Measurements from ENCODE around the gene RAB18.

RAB18 gene

GRCh38 chr10:27514243-27514642 lies 10.1 kb downstream of the RAB18 start:
- Histone ChIP-seq H3K4me1 (no peaks in the 10 kb centered on the region), H3K9me3 (no peaks in the 10 kb centered on the region), H3K36me3 (replicated peaks) (peaks cover 11% of the 10 kb centered on the region; the same call in 1 of the 2 replicates), H3K27me3 (ENCODE audit: low read depth) (no peaks in the 10 kb centered on the region), H3K4me3 (no peak overlapping the region)
- in situ Hi-C loops (cut with MboI; ENCODE audit: low sequenced_read_pairs): no loop called here
- no peak for DNase-seq (ENCODE audit: low spot score in 2 of 2)

- H3K36me3 ChIP-seq (replicated peaks): peaks cover 5% of the 10 kb centered on the region; the same call in 1 of the 2 replicates
- in situ Hi-C loops (cut with MboI; ENCODE audit: low sequenced_read_pairs): no loop called here
Observed at GRCh38 chr10:27518261-27518660, 14.2 kb downstream of the RAB18 start.

GRCh38 chr10:27525819-27526218 lies 21.7 kb downstream of the RAB18 start:
- peaks cover 19% of the 10 kb centered on the region for H3K4me1 ChIP-seq
- H3K4me3 ChIP-seq: no peak overlapping the region
- in situ Hi-C loops (cut with MboI; ENCODE audit: low sequenced_read_pairs): no loop called here
- no peaks in the 10 kb centered on the region for H3K36me3 ChIP-seq (replicated peaks)
- DNase-seq (ENCODE audit: low spot score in 2 of 2): no peak
- H3K9me3 ChIP-seq: no peaks in the 10 kb centered on the region
- H3K27me3 ChIP-seq (ENCODE audit: low read depth): no peaks in the 10 kb centered on the region

More at GRCh38 chr10:27518261-27518660, 14.2 kb downstream of the RAB18 start:
- no peaks in the 10 kb centered on the region for H3K4me1 ChIP-seq
- no peak overlapping the region for H3K4me3 ChIP-seq
- H3K27me3 ChIP-seq (ENCODE audit: low read depth): no peaks in the 10 kb centered on the region
- DNase-seq (ENCODE audit: low spot score in 2 of 2): no peak
- no peaks in the 10 kb centered on the region for H3K9me3 ChIP-seq

- Histone ChIP-seq H3K9me3 (no peaks in the 10 kb centered on the region), H3K4me3 (no peak overlapping the region), H3K27me3 (ENCODE audit: low read depth) (no peaks in the 10 kb centered on the region), H3K4me1 (peaks cover 19% of the 10 kb centered on the region), H3K36me3 (replicated peaks) (no peaks in the 10 kb centered on the region)
- no peak for DNase-seq (ENCODE audit: low spot score in 2 of 2)
- in situ Hi-C loops (cut with MboI; ENCODE audit: low sequenced_read_pairs): no loop called here
Observed at GRCh38 chr10:27526242-27526641, 22.1 kb downstream of the RAB18 start.

- in situ Hi-C loops (cut with MboI; ENCODE audit: low sequenced_read_pairs): no loop called here
- DNase-seq (ENCODE audit: low spot score in 2 of 2): no peak
- Histone ChIP-seq H3K27me3 (ENCODE audit: low read depth) (no peaks in the 10 kb centered on the region), H3K9me3 (no peaks in the 10 kb centered on the region), H3K36me3 (replicated peaks) (no peaks in the 10 kb centered on the region), H3K4me3 (no peak overlapping the region), H3K4me1 (peaks cover 19% of the 10 kb centered on the region)
Observed at GRCh38 chr10:27527666-27528295, 23.7 kb downstream of the RAB18 start.

- Histone ChIP-seq H3K4me3 (no peak overlapping the region), H3K9me3 (no peaks in the 10 kb centered on the region), H3K27me3 (ENCODE audit: low read depth) (no peaks in the 10 kb centered on the region), H3K36me3 (replicated peaks) (peaks cover 7% of the 10 kb centered on the region), H3K4me1 (peaks cover 19% of the 10 kb centered on the region)
- in situ Hi-C loops (cut with MboI; ENCODE audit: low sequenced_read_pairs): no loop called here
- no peak for DNase-seq (ENCODE audit: low spot score in 2 of 2)
Observed at GRCh38 chr10:27529010-27529783, 25.1 kb downstream of the RAB18 start.

GRCh38 chr10:27530477-27530876 lies 26.4 kb downstream of the RAB18 start:
- Histone ChIP-seq H3K4me1 (peaks cover 21% of the 10 kb centered on the region), H3K36me3 (replicated peaks) (peaks cover 15% of the 10 kb centered on the region), H3K9me3 (no peaks in the 10 kb centered on the region), H3K27me3 (ENCODE audit: low read depth) (no peaks in the 10 kb centered on the region), H3K4me3 (no peak overlapping the region)
- in situ Hi-C loops (cut with MboI; ENCODE audit: low sequenced_read_pairs): no loop called here
- DNase-seq (ENCODE audit: low spot score in 2 of 2): no peak

- H3K27me3 ChIP-seq (ENCODE audit: low read depth): no peaks in the 10 kb centered on the region
- H3K4me3 ChIP-seq: no peak overlapping the region
- H3K4me1 ChIP-seq: peaks cover 21% of the 10 kb centered on the region
- no peaks in the 10 kb centered on the region for H3K9me3 ChIP-seq
- in situ Hi-C loops (cut with MboI; ENCODE audit: low sequenced_read_pairs): no loop called here
- H3K36me3 ChIP-seq (replicated peaks): peaks cover 15% of the 10 kb centered on the region
- no peak for DNase-seq (ENCODE audit: low spot score in 2 of 2)
Observed at GRCh38 chr10:27531336-27531847, 27.3 kb downstream of the RAB18 start.

- peaks cover 4% of the 10 kb centered on the region; the same call in 1 of the 2 replicates for H3K4me1 ChIP-seq
- no peak overlapping the region for H3K4me3 ChIP-seq
- no peaks in the 10 kb centered on the region for H3K9me3 ChIP-seq
- in situ Hi-C loops (cut with MboI; ENCODE audit: low sequenced_read_pairs): no loop called here
- no peaks in the 10 kb centered on the region for H3K27me3 ChIP-seq (ENCODE audit: low read depth)
- no peak for DNase-seq (ENCODE audit: low spot score in 2 of 2)
- H3K36me3 ChIP-seq (replicated peaks): peaks cover 32% of the 10 kb centered on the region
Observed at GRCh38 chr10:27534161-27534700, 30.1 kb downstream of the RAB18 start.

- peak in 1 of 2 experiments; percentile 45 for DNase-seq (ENCODE audit: low spot score in 2 of 2)
- Histone ChIP-seq H3K27me3 (ENCODE audit: low read depth) (no peaks in the 10 kb centered on the region), H3K4me3 (no peak overlapping the region), H3K36me3 (replicated peaks) (peaks cover 33% of the 10 kb centered on the region), H3K9me3 (no peaks in the 10 kb centered on the region), H3K4me1 (0 out of 2 replicates have a peak, but pooled peaks cover 3% of the 10 kb centered on the region)
- in situ Hi-C loops (cut with MboI; ENCODE audit: low sequenced_read_pairs): no loop called here
Observed at GRCh38 chr10:27535317-27535716, 31.2 kb downstream of the RAB18 start.

- H3K9me3 ChIP-seq: no peaks in the 10 kb centered on the region
- no peak overlapping the region for H3K4me3 ChIP-seq
- H3K36me3 ChIP-seq (replicated peaks): peaks cover 33% of the 10 kb centered on the region
- 0 out of 2 replicates have a peak, but pooled peaks cover 3% of the 10 kb centered on the region for H3K4me1 ChIP-seq
- DNase-seq (ENCODE audit: low spot score in 2 of 2): no peak
- in situ Hi-C loops (cut with MboI; ENCODE audit: low sequenced_read_pairs): no loop called here
- H3K27me3 ChIP-seq (ENCODE audit: low read depth): no peaks in the 10 kb centered on the region
Observed at GRCh38 chr10:27536437-27536836, 32.3 kb downstream of the RAB18 start.

GRCh38 chr10:27537166-27537565 lies 33.1 kb downstream of the RAB18 start:
- no peak for DNase-seq (ENCODE audit: low spot score in 2 of 2)
- in situ Hi-C loops (cut with MboI; ENCODE audit: low sequenced_read_pairs): no loop called here
- no peak overlapping the region for H3K4me3 ChIP-seq
- peaks cover 33% of the 10 kb centered on the region for H3K36me3 ChIP-seq (replicated peaks)
- H3K27me3 ChIP-seq (ENCODE audit: low read depth): no peaks in the 10 kb centered on the region
- 0 out of 2 replicates have a peak, but pooled peaks cover 3% of the 10 kb centered on the region for H3K4me1 ChIP-seq
- H3K9me3 ChIP-seq: no peaks in the 10 kb centered on the region

GRCh38 chr10:27537787-27538186 lies 33.7 kb downstream of the RAB18 start:
- Histone ChIP-seq H3K36me3 (replicated peaks) (peaks cover 33% of the 10 kb centered on the region), H3K4me1 (0 out of 2 replicates have a peak, but pooled peaks cover 3% of the 10 kb centered on the region), H3K27me3 (ENCODE audit: low read depth) (no peaks in the 10 kb centered on the region), H3K9me3 (no peaks in the 10 kb centered on the region), H3K4me3 (no peak overlapping the region)
- in situ Hi-C loops (cut with MboI; ENCODE audit: low sequenced_read_pairs): no loop called here
- no peak for DNase-seq (ENCODE audit: low spot score in 2 of 2)

- H3K4me3 ChIP-seq: no peak overlapping the region
- H3K27me3 ChIP-seq (ENCODE audit: low read depth): no peaks in the 10 kb centered on the region
- in situ Hi-C loops (cut with MboI; ENCODE audit: low sequenced_read_pairs): no loop called here
- no peaks in the 10 kb centered on the region for H3K9me3 ChIP-seq
- no peak for DNase-seq (ENCODE audit: low spot score in 2 of 2)
- no peaks in the 10 kb centered on the region for H3K4me1 ChIP-seq
- peaks cover 21% of the 10 kb centered on the region for H3K36me3 ChIP-seq (replicated peaks)
Observed at GRCh38 chr10:27540672-27541071, 36.6 kb downstream of the RAB18 start.

Measured in HAP-1 (cell line).